GM18498 (cell line): ENCODE data around the gene SLC4A4.

ENCODE experiments used
- ATAC-seq: cut with Tn5 transposase; IDR thresholded peaks from one replicate; pipeline ENCODE4 v1.9.1; 2021; ENCODE audit warnings: mild to moderate bottlenecking, moderate library complexity; ENCODE audit not compliant: unreplicated experiment

Gene SLC4A4

GRCh38 chr4:71356924-71357663 is 18.3 kb downstream of the SLC4A4 start:
- no peak for ATAC-seq

DNA sequence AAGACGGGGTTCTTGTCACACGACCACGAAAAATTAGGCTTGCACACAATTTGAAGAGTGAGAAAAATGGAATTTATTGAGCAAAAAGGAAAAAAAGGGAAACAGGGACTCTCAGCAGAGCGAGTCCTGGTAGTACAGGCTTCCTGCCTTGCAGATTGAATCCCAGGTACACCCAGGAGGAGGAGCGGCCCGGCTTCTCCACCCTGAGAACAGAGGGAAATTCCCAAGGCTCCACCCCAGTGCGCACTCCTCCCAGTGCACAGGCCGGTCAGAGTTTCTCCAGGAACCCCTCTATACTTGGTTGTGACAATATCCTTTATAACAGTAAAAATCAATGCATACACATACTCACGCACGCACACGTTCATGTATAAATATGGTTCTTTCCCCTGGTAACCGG is 22.0 kb downstream of the SLC4A4 start:
- no peak for ATAC-seq

DNA sequence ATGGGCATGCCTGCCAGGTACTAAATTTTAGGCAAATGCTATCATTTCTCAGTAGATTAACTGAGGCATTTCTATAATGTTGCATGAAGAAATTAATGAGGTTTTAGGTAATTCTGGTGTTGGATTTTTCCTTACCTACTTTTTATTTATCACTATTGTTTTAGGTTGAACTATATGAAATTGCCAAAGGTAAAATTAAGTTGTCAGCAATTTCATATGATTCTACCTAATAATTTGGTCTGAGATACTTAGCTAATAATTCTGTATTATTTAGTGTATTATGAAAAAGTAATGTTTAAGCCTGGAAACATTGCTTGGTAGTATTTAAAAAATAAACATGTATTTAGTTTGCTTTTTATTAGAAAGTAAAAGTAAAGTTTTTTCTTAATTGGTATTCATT is 22.7 kb downstream of the SLC4A4 start:
- ATAC-seq: no peak

GRCh38 chr4:71366766-71367165 is 27.9 kb downstream of the SLC4A4 start:
- no peak for ATAC-seq

DNA sequence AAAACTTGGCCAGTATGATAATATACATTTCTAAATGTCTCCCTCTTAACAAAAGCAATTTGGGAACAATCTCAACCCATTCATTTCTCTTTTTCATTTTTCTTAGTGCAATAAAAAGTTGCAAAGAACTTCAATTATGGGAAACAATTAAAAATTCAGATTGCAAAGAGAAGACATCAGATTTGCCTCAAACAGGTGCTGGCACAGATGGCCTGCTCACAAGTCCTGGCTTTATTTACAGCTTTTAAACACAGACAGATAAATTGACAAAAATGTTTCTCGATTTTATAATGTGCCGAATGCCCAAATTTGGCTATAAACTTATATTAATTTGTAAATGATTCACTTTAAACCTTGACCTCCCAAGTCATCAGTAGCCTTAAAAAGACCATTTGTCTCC is 28.7 kb downstream of the SLC4A4 start:
- no peak for ATAC-seq

DNA sequence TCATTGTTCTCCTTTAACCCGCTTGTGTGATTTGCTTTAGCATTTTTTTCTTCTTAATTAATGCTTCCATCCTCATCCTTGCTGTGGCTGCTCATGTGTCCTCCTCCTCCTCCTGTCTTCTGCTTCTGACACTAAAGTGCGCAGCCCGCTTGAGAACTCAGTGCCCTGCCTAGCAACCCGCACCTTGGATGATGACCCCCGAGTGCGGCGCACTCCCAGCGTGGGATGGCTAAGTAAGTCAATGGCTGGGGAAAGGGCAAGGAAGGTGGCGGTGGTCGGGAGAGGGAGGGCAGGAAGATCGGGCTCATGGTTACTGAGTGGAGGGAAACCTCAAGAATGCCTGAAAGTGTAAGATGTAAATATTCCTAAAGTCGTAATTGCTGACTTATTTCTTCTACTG is 30.1 kb downstream of the SLC4A4 start:
- no peak for ATAC-seq

DNA sequence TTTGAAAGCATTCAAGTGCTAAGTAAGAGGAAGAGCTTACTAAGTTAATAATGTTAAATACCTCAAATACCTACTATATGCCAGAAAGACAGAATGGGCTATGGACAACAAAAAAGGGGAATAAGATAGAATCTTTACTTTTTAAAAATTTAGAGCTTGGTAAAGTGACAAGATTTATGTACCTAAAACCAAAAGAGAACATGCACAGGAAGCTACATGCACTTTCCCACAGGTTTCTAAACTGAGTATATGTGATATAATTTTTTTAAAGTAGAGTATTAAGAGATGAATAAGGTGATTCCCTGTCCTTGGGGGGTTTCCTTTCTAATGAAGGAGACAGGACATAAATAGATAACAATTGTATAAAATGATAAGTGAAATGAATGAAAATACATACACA is 30.7 kb downstream of the SLC4A4 start:
- ATAC-seq: no peak

GRCh38 chr4:71375494-71375893 is 36.7 kb downstream of the SLC4A4 start:
- ATAC-seq: no peak

- no peak for ATAC-seq
Observed at GRCh38 chr4:71377561-71377960, 38.7 kb downstream of the SLC4A4 start.

GRCh38 chr4:71379126-71379525 is 40.3 kb downstream of the SLC4A4 start:
- ATAC-seq: no peak

DNA sequence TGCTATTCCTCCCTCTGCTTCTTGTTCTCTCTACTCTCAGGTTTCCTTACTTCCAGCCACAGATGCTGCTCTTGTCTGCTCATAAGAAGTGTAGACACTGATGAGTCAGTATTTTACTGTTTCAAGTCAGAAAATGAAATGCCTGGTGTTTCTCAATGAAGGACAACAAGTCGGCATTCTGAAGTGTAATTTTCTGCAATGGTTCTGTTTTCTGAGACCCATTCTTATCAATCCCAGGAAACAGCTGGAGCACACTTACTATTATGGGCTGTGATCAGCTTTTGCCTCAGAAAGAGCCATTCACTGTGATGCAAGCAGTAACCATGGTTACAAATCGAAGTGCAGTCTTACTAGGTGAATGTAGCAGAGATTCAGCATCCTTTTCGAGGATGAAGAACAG is 42.0 kb downstream of the SLC4A4 start:
- ATAC-seq: no peak

DNA sequence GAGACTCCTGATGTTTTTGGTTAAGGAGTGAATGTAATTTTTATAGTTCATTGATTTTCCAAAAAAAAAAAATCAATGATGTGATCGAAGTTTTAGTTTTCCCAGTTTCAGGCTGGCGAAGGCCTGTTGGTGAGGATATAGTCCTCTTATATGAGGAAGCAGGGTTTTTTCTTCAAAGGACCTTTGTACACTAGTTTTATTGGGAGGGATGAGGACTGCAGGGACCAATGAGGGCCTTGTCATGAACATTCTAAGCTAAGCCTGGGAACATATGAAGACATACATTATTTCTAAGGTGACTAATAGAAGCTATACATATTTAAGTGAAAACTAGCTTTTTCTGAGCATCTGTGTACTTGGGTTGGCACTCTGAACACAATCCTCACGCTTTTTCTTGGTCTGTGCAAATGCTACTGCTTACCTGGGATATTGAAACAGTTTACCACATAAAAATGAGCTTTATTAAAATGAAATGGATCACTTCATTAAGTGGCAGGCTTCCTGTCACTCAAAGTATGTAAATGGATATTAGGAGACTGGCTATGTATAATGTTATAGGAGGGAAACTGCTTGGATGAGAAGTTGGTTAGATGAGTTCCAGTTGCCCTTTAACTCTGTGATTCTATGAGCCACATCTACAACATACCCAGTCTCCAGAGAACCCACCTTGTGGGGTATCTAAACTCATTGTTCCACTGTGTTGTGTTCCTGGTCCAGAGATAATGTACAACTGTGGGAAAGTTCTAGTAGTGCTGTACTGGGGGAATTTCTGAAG is 43.5 kb downstream of the SLC4A4 start:
- ATAC-seq: no peak

- ATAC-seq: no peak
Observed at GRCh38 chr4:71382900-71383560, 44.2 kb downstream of the SLC4A4 start.

- no peak for ATAC-seq
Observed at GRCh38 chr4:71383984-71384383, 45.2 kb downstream of the SLC4A4 start.

DNA sequence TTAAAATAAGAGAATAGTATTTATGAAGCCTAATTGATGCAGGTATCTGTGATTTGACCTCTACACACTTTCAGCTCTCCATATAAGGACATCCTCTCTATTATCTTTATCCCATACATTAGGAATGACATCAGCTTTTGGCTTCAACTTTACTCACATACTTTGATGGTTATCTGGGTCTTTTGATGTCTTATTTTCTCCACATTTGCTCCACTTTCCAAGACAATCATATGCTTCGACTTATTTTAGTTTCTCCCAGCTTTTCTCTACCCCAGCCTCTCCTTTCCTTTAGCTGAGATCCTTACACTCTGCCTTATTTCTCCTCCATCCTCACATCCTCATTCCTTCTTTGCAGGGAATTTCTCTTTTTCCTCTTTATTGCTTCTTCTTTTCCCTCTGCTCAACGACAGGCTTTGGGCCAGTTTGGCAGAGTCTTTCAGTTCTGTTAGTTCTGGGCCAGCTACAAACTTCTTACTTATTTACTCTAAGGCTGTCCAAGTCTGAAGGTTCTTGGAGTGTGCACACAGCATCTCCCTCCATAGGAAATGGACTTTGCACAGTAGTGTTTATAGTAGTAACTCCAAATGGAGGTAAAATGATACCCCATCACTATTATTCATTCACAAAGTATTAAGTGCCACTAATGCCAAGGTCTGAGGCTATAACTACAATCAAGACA is 50.5 kb downstream of the SLC4A4 start:
- ATAC-seq: no peak

DNA sequence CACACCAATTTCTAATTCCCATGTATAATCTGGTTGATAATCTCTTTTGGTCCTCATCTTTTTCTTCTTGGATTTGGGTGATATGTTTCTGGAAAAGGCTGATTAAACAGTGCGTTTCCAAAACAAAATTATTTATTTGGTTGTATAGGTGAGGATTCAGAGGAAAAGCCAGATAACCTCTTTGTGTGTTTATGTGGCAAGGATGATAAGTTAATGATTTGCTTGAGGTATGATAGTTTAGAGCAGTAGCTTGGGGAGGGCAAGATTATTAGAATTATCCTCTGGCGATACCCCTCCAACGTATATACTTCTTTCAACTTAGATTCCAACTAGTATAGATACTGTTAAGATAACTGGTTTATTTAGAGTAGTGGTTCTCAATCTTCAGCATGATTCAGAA is 53.3 kb downstream of the SLC4A4 start:
- no peak for ATAC-seq

GRCh38 chr4:71396382-71396781 is 57.6 kb downstream of the SLC4A4 start:
- ATAC-seq: no peak

GRCh38 chr4:71400810-71401209 is 62.0 kb downstream of the SLC4A4 start:
- ATAC-seq: no peak

DNA sequence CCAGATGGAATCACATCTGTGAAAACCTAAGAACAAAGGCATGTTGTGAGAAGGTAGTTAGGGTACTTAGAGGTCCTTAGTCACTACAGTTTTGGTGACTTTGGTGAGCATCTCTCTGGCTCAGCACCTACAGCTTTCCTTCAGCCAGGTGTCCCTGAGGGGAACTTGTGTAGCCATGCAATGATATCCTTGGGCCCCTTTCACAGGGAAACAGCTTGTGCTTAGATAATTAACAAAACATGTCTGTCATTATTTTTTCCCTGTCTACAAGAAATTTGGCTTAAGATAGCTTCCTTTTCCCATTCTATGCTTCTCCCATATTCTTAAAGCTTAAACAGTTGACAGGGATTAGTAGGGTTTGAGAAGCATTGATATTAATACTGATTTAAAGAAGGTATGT is 63.8 kb downstream of the SLC4A4 start:
- no peak for ATAC-seq

GRCh38 chr4:71404049-71404448 is 65.2 kb downstream of the SLC4A4 start:
- no peak for ATAC-seq

DNA sequence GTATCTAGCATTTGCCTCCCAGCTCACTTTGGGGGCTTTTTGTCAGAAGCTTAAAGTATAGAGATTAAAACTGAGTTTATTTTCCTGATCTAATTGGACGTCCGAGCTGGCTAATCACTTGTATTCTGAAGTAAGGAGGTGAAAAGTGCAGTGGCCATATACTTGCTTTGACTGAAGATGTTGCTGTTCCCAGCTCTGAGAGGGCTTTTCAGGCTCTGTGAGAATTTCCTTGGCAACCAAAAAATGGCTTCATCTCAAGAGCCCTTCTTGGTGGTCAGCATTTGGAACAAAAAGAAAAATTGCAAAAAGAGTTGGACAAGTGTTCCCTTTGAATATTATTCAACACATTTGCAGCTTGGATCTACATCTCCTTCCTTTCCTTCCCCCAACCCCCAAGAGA is 67.0 kb downstream of the SLC4A4 start:
- no peak for ATAC-seq
